Osteoblast (primary cell): ENCODE results near the gene KBTBD12. TPM values are rescaled to one million over a fixed set of nuclear protein-coding genes. Genes with fewer than 3 reads are reported as not detected.

ENCODE experiments used
- DNase-seq: peaks from one replicate; pipeline ENCODE4 v3.0.0; 2011; ENCODE audit warnings: low spot score, mixed read lengths; ENCODE audit not compliant: insufficient read length; ENCODE audit errors: missing footprints
- H2AFZ ChIP-seq: 2 replicates; pipeline ENCODE4 v1.6.0; 2011; ENCODE audit warnings: mild to moderate bottlenecking, low read length
- H3K27ac ChIP-seq: 2 replicates; pipeline ENCODE4 v1.5.1; 2011; ENCODE audit warnings: mild to moderate bottlenecking, low read depth, low read length, moderate library complexity
- H3K27me3 ChIP-seq: 2 replicates; pipeline ENCODE4 v1.6.0; 2012; ENCODE audit warnings: mild to moderate bottlenecking, control low read depth, inconsistent platforms, low read length, moderate library complexity; ENCODE audit not compliant: insufficient read depth
- H3K36me3 ChIP-seq: 2 replicates; pipeline ENCODE4 v1.5.1; 2011; ENCODE audit warnings: mild to moderate bottlenecking, low read length, control low read depth, moderate library complexity; ENCODE audit not compliant: insufficient read depth
- H3K4me1 ChIP-seq: 2 replicates; pipeline ENCODE4 v1.5.1; 2011; ENCODE audit warnings: mild to moderate bottlenecking, low read length, control low read depth, moderate library complexity; ENCODE audit not compliant: insufficient read depth
- H3K4me2 ChIP-seq: 2 replicates; pipeline ENCODE4 v1.6.0; 2011; ENCODE audit warnings: mild to moderate bottlenecking, low read length; ENCODE audit not compliant: insufficient read depth
- H3K4me3 ChIP-seq: fragments of 200-600 bp; sonication (generic); 3 replicates; pipeline ENCODE4 v1.5.1; 2012; ENCODE audit warnings: mild to moderate bottlenecking, low read length, inconsistent platforms; ENCODE audit not compliant: insufficient read depth
- H3K79me2 ChIP-seq: 2 replicates; pipeline ENCODE4 v1.6.0; 2012; ENCODE audit warnings: mild to moderate bottlenecking, low read length, control low read depth, inconsistent platforms; ENCODE audit not compliant: insufficient read depth
- H3K9me3 ChIP-seq: 2 replicates; pipeline ENCODE4 v1.5.1; 2011; ENCODE audit warnings: low read depth, low read length, control low read depth
- H4K20me1 ChIP-seq: 2 replicates; pipeline ENCODE4 v1.6.0; 2012; ENCODE audit warnings: mild to moderate bottlenecking, low read length, control low read depth; ENCODE audit not compliant: insufficient read depth
- total RNA-seq: library from RNA; depleted of rRNA; stranded (reverse); fragments of >200 nt; gene quantifications from 2 replicates; pipeline ENCODE4 v1.2.3, GENCODE V29; 2012
- TF ChIP-seq, protein P1 (sequence below): IDR thresholded peaks from 2 replicates; pipeline ENCODE4 v1.5.1; 2011; ENCODE audit warnings: mild to moderate bottlenecking, low read depth, low read length, moderate library complexity; ENCODE audit errors: extremely low read depth

KBTBD12 gene
- total RNA-seq, 1 donor, result not detected

- Histone ChIP-seq H3K27ac (no peak overlapping the region), H3K36me3 (no peaks in the 10 kb centered on the region)
These were observed 49.8 kb downstream of the KBTBD12 start for GRCh38 chr3:127964816-127965215.

DNA sequence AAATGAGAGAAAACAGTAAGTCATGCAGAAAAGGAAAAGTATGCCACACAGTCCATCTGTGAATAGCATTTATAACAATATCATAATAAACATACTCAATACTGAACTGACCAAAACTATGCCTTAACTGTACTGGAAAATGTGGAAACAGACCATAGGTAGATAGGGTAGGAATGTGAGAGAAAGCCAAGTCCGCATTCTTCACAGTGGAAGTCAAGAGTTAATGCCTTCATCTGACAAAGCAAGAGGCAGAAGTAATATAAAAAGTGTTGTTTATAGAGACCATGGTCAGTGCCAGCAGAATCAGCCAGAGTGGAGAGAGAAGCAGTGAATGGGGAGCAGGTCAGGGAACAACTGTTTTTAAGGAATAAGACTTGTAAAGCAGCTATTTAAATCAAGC lies 52.3 kb downstream of the KBTBD12 start:
- Histone ChIP-seq H3K27me3 (peaks cover 61% of the 10 kb centered on the region), H3K4me2 (no peak overlapping the region), H3K4me1 (no peaks in the 10 kb centered on the region), H3K4me3 (no peak overlapping the region), H2AFZ (no peak overlapping the region), H3K27ac (no peak overlapping the region), H3K79me2 (no peaks in the 10 kb centered on the region), H3K36me3 (no peaks in the 10 kb centered on the region), H3K9me3 (no peaks in the 10 kb centered on the region), H4K20me1 (no peaks in the 10 kb centered on the region)
- TF ChIP-seq, protein P1, sequence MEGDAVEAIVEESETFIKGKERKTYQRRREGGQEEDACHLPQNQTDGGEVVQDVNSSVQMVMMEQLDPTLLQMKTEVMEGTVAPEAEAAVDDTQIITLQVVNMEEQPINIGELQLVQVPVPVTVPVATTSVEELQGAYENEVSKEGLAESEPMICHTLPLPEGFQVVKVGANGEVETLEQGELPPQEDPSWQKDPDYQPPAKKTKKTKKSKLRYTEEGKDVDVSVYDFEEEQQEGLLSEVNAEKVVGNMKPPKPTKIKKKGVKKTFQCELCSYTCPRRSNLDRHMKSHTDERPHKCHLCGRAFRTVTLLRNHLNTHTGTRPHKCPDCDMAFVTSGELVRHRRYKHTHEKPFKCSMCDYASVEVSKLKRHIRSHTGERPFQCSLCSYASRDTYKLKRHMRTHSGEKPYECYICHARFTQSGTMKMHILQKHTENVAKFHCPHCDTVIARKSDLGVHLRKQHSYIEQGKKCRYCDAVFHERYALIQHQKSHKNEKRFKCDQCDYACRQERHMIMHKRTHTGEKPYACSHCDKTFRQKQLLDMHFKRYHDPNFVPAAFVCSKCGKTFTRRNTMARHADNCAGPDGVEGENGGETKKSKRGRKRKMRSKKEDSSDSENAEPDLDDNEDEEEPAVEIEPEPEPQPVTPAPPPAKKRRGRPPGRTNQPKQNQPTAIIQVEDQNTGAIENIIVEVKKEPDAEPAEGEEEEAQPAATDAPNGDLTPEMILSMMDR, result no peak
- DNase-seq, result no peak

More at GRCh38 chr3:127964816-127965215, 49.8 kb downstream of the KBTBD12 start:
- no peak for DNase-seq
- Histone ChIP-seq H3K4me3 (no peak overlapping the region), H3K27me3 (peaks cover 45% of the 10 kb centered on the region), H3K79me2 (no peaks in the 10 kb centered on the region), H4K20me1 (no peaks in the 10 kb centered on the region), H3K4me2 (no peak overlapping the region), H3K9me3 (no peaks in the 10 kb centered on the region), H2AFZ (no peak overlapping the region), H3K4me1 (no peaks in the 10 kb centered on the region)
- TF ChIP-seq, protein P1, result no peak

GRCh38 chr3:127970966-127971592 lies 56.0 kb downstream of the KBTBD12 start:
- no peak for DNase-seq
- Histone ChIP-seq H3K36me3 (no peaks in the 10 kb centered on the region), H3K4me2 (no peak overlapping the region), H3K4me1 (no peaks in the 10 kb centered on the region), H3K4me3 (no peak overlapping the region), H4K20me1 (no peaks in the 10 kb centered on the region), H3K79me2 (no peaks in the 10 kb centered on the region), H3K9me3 (no peaks in the 10 kb centered on the region), H3K27me3 (peaks cover 78% of the 10 kb centered on the region), H2AFZ (no peak overlapping the region), H3K27ac (no peak overlapping the region)
- TF ChIP-seq, protein P1, result peak; percentile 82

GRCh38 chr3:127974226-127974625 lies 59.2 kb downstream of the KBTBD12 start:
- H3K4me2 ChIP-seq, result no peak overlapping the region
- no peaks in the 10 kb centered on the region for H3K36me3 ChIP-seq
- H4K20me1 ChIP-seq, result no peaks in the 10 kb centered on the region
- peaks cover 55% of the 10 kb centered on the region for H3K27me3 ChIP-seq
- TF ChIP-seq, protein P1, result no peak
- no peaks in the 10 kb centered on the region for H3K4me1 ChIP-seq
- no peak overlapping the region for H2AFZ ChIP-seq
- no peak overlapping the region for H3K4me3 ChIP-seq
- no peak for DNase-seq
- H3K9me3 ChIP-seq, result no peaks in the 10 kb centered on the region
- H3K27ac ChIP-seq, result no peak overlapping the region
- H3K79me2 ChIP-seq, result no peaks in the 10 kb centered on the region
